Neural cell (in vitro differentiated cells): ENCODE results near the gene C1RL. TPM values are rescaled to one million over a fixed set of nuclear protein-coding genes. Genes with fewer than 3 reads are reported as not detected.

Source experiments
- H2AFZ ChIP-seq: fragments of 200-600, 300-800 bp; sonication (generic), shearing (Covaris generic); 2 replicates; pipeline ENCODE4 v1.6.0; 2014; ENCODE audit warnings: low read depth, mild to moderate bottlenecking, antibody characterized with exemption, low read length, moderate library complexity
- H3F3A ChIP-seq: fragments of 200-600 bp; shearing (Covaris generic); 2 replicates; pipeline ENCODE4 v1.6.1; 2016; ENCODE audit warnings: mild to moderate bottlenecking, moderate library complexity, mixed read lengths, antibody characterized with exemption, low read length; ENCODE audit not compliant: insufficient read depth, poor library complexity, severe bottlenecking
- H3K27ac ChIP-seq: fragments of 200-600, 300-800 bp; sonication (generic), shearing (Covaris generic); 2 replicates; pipeline ENCODE4 v1.5.1; 2014; ENCODE audit warnings: mild to moderate bottlenecking, low read length, moderate library complexity
- H3K27me3 ChIP-seq: fragments of 300-800, 200-600 bp; sonication (generic), shearing (Covaris generic); 2 replicates; pipeline ENCODE4 v1.6.0; 2014; ENCODE audit warnings: mild to moderate bottlenecking, low read depth, low read length, moderate library complexity; ENCODE audit not compliant: insufficient read depth
- H3K36me3 ChIP-seq: fragments of 300-800, 200-600 bp; sonication (generic), shearing (Covaris generic); 2 replicates; pipeline ENCODE4 v1.5.1; 2014; ENCODE audit warnings: mild to moderate bottlenecking, antibody characterized with exemption, low read length, moderate library complexity; ENCODE audit not compliant: insufficient read depth
- H3K4me2 ChIP-seq: fragments of 300-800, 200-600 bp; sonication (generic), shearing (Covaris generic); 2 replicates; pipeline ENCODE4 v1.6.0; 2014; ENCODE audit warnings: mild to moderate bottlenecking, low read length
- H3K4me3 ChIP-seq: fragments of 300-800, 200-600 bp; sonication (generic), shearing (Covaris generic); 2 replicates; pipeline ENCODE4 v1.5.1; 2014; ENCODE audit warnings: mild to moderate bottlenecking, low read length, moderate library complexity
- H3K79me2 ChIP-seq: fragments of 200-600 bp; shearing (Covaris generic); replicated peaks from 2 replicates; pipeline ENCODE4 v1.6.0; 2014; ENCODE audit warnings: mild to moderate bottlenecking, low read length, moderate library complexity; ENCODE audit not compliant: insufficient read depth
- H3K9ac ChIP-seq: fragments of 300-800, 200-600 bp; sonication (generic), shearing (Covaris generic); 2 replicates; pipeline ENCODE4 v1.6.1; 2016; ENCODE audit warnings: mild to moderate bottlenecking, low read length, mixed read lengths
- H3K9me2 ChIP-seq: fragments of 200-600 bp; shearing (Covaris generic); 2 replicates; pipeline ENCODE4 v1.6.1; 2016; ENCODE audit warnings: mild to moderate bottlenecking, low read length, mixed read lengths; ENCODE audit not compliant: insufficient read depth
- H3K9me3 ChIP-seq: fragments of 200-600, 300-800 bp; sonication (generic), shearing (Covaris generic); 2 replicates; pipeline ENCODE4 v1.6.1; 2016; ENCODE audit warnings: mild to moderate bottlenecking, mixed run types, low read length, moderate library complexity, mixed read lengths
- H4K20me1 ChIP-seq: fragments of 200-600 bp; shearing (Covaris generic); 2 replicates; pipeline ENCODE4 v1.6.1; 2016; ENCODE audit warnings: mild to moderate bottlenecking, mixed run types; ENCODE audit not compliant: insufficient read depth
- CTCF ChIP-seq: fragments of 450-650 bp; IDR thresholded peaks from 2 replicates; pipeline ENCODE4 v1.5.1; 2014; ENCODE audit warnings: antibody characterized with exemption, mild to moderate bottlenecking, moderate library complexity; ENCODE audit not compliant: poor library complexity, severe bottlenecking
- EP300 ChIP-seq: fragments of 450-650 bp; conservative IDR thresholded peaks from 2 replicates; pipeline ENCODE4 v1.6.1; 2014; ENCODE audit warnings: antibody characterized with exemption, mild to moderate bottlenecking, moderate library complexity; ENCODE audit not compliant: poor library complexity, severe bottlenecking
- EZH2 ChIP-seq: fragments of 200-600, 300-800 bp; shearing (Covaris generic), sonication (generic); IDR thresholded peaks from 2 replicates; pipeline ENCODE4 v1.6.1; 2014; ENCODE audit warnings: antibody characterized with exemption, low read length, borderline replicate concordance, mild to moderate bottlenecking; ENCODE audit not compliant: insufficient read depth, poor library complexity, severe bottlenecking
- MXI1 ChIP-seq: fragments of 450-650 bp; conservative IDR thresholded peaks from 2 replicates; pipeline ENCODE4 v1.6.1; 2014; ENCODE audit warnings: antibody characterized with exemption, mild to moderate bottlenecking; ENCODE audit not compliant: poor library complexity, severe bottlenecking
- POLR2AphosphoS5 ChIP-seq: IDR thresholded peaks from 2 replicates; pipeline ENCODE4 v1.6.1; 2012
- RAD21 ChIP-seq: fragments of 450-650 bp; conservative IDR thresholded peaks from 2 replicates; pipeline ENCODE4 v1.6.1; 2014; ENCODE audit warnings: antibody characterized with exemption, mild to moderate bottlenecking, moderate library complexity
- REST ChIP-seq: IDR thresholded peaks from 2 replicates; pipeline ENCODE4 v1.6.1; 2012; ENCODE audit warnings: borderline replicate concordance
- SMC3 ChIP-seq: fragments of 450-650 bp; conservative IDR thresholded peaks from 2 replicates; pipeline ENCODE4 v1.6.1; 2014; ENCODE audit warnings: antibody characterized with exemption, mild to moderate bottlenecking, moderate library complexity; ENCODE audit not compliant: poor library complexity
- TAF1 ChIP-seq: IDR thresholded peaks from 2 replicates; pipeline ENCODE4 v1.6.1; 2012; ENCODE audit warnings: low read depth
- polyA plus RNA-seq: library from polyadenylated mRNA; depleted of rRNA; stranded (reverse); fragments of >200 nt; gene quantifications from 2 replicates; pipeline ENCODE4 v1.2.3, GENCODE V29; 2014

C1RL gene
- polyA plus RNA-seq, 1 donor from 2014 or later, result 2.8 TPM

GRCh38 chr12:7046383-7047105, 62.5 kb downstream of the C1RL start:
- TF ChIP-seq SMC3 (no peak), CTCF (no peak), REST (no peak), EZH2 (no peak), MXI1 (no peak)
- H2AFZ ChIP-seq, result no peak overlapping the region

GRCh38 chr12:7045913-7046312, 63.1 kb downstream of the C1RL start:
- no peaks in the 10 kb centered on the region for H4K20me1 ChIP-seq
- no peak overlapping the region for H3K9ac ChIP-seq
- no peak for TF ChIP-seq EZH2
- no peak for TF ChIP-seq POLR2AphosphoS5
- TF ChIP-seq SMC3, result no peak
- TF ChIP-seq EP300, result no peak
- TF ChIP-seq RAD21, result no peak
- TF ChIP-seq CTCF, result no peak
- TF ChIP-seq TAF1, result no peak
- no peak for TF ChIP-seq REST
- no peak for TF ChIP-seq MXI1
- H3K9me2 ChIP-seq, result no peaks in the 10 kb centered on the region
- H2AFZ ChIP-seq, result no peak overlapping the region
- H3K4me3 ChIP-seq, result no peak overlapping the region
- H3K36me3 ChIP-seq, result no peaks in the 10 kb centered on the region
- no peaks in the 10 kb centered on the region for H3K79me2 ChIP-seq
- no peaks in the 10 kb centered on the region for H3F3A ChIP-seq
- no peaks in the 10 kb centered on the region for H3K9me3 ChIP-seq
- no peaks in the 10 kb centered on the region for H3K27me3 ChIP-seq
- H3K27ac ChIP-seq, result no peak overlapping the region
- no peak overlapping the region for H3K4me2 ChIP-seq

More at GRCh38 chr12:7046383-7047105, 62.5 kb downstream of the C1RL start:
- no peak overlapping the region for H3K4me2 ChIP-seq
- no peak overlapping the region for H3K9ac ChIP-seq
- H3K27me3 ChIP-seq, result no peaks in the 10 kb centered on the region
- H3K79me2 ChIP-seq, result no peaks in the 10 kb centered on the region
- H3F3A ChIP-seq, result no peaks in the 10 kb centered on the region
- no peak overlapping the region for H3K4me3 ChIP-seq
- H3K36me3 ChIP-seq, result no peaks in the 10 kb centered on the region
- no peaks in the 10 kb centered on the region for H3K9me2 ChIP-seq
- H3K9me3 ChIP-seq, result no peaks in the 10 kb centered on the region
- no peak overlapping the region for H3K27ac ChIP-seq
- H4K20me1 ChIP-seq, result no peaks in the 10 kb centered on the region
